Tibial nerve (tissue), 4 donors: ENCODE data around the gene FBXL19. TPM values are rescaled to one million over a fixed set of nuclear protein-coding genes. Genes with fewer than 3 reads are reported as not detected.

Experiments used
- DNase-seq, 2 donors: peaks; one replicate each; pipeline ENCODE4 v3.0.0-alpha.2; 2019; ENCODE audit warnings: low spot score in 2 of 2
- H3K27ac ChIP-seq, 4 donors: fragments of 200-600 bp; sonication (generic) in 3 of 4; one replicate each; pipeline ENCODE4 v1.5.1; 2017 to 2019; ENCODE audit warnings: mild to moderate bottlenecking in 1 of 4
- H3K27me3 ChIP-seq, 2 donors: fragments of 200-600 bp; sonication (generic) in 1 of 2; one replicate each; pipeline versions ENCODE4 v1.5.1 to v1.6.0; 2017 to 2019
- H3K36me3 ChIP-seq, 3 donors: fragments of 200-600 bp; sonication (generic); one replicate each; pipeline ENCODE4 v1.5.1; 2018 to 2019
- H3K4me1 ChIP-seq, 4 donors: fragments of 200-600 bp; sonication (generic) in 3 of 4; one replicate each; pipeline ENCODE4 v1.5.1; 2017 to 2019
- H3K4me3 ChIP-seq, 4 donors: fragments of 200-600 bp; sonication (generic) in 3 of 4; one replicate each; pipeline ENCODE4 v1.5.1; 2017 to 2019; ENCODE audit warnings: mild to moderate bottlenecking in 1 of 4, moderate library complexity in 1 of 4
- H3K9me3 ChIP-seq, 4 donors: fragments of 200-600 bp; sonication (generic) in 3 of 4; one replicate each; pipeline ENCODE4 v1.5.1; 2017 to 2019
- CTCF ChIP-seq, 5 experiments: fragments of 200-600 bp in 3 of 5; fragments of 450-650 bp in 2 of 5; sonication (generic) in 3 of 5; IDR thresholded peaks; one replicate each; pipeline ENCODE4 v1.5.1; 2016 to 2019; ENCODE audit warnings: antibody characterized with exemption in 5 of 5, mild to moderate bottlenecking in 3 of 5, moderate library complexity in 2 of 5
- EP300 ChIP-seq, 2 donors: sonication (generic); formaldehyde crosslinking; IDR thresholded peaks; one replicate each; pipeline ENCODE4 v1.6.1; 2017; ENCODE audit warnings: antibody characterized with exemption in 2 of 2, mild to moderate bottlenecking in 1 of 2
- POLR2A ChIP-seq, 2 donors: fragments of 450-650 bp; IDR thresholded peaks; one replicate each; pipeline ENCODE4 v1.6.1; 2017; ENCODE audit warnings: antibody characterized with exemption in 2 of 2, mild to moderate bottlenecking in 2 of 2, moderate library complexity in 2 of 2
- WGBS, 2 donors: methylation state at CpG; one replicate each; pipeline ENCODE4 v1.1.5; 2018; 5-methylcytosine and 5-hydroxymethylcytosine counted together
- total RNA-seq, 4 donors: library from RNA; depleted of rRNA; stranded (reverse); fragments of >200 nt; gene quantifications; one replicate each; pipeline ENCODE4 v1.1.0, GENCODE V29; 2016

FBXL19 gene, protein sequence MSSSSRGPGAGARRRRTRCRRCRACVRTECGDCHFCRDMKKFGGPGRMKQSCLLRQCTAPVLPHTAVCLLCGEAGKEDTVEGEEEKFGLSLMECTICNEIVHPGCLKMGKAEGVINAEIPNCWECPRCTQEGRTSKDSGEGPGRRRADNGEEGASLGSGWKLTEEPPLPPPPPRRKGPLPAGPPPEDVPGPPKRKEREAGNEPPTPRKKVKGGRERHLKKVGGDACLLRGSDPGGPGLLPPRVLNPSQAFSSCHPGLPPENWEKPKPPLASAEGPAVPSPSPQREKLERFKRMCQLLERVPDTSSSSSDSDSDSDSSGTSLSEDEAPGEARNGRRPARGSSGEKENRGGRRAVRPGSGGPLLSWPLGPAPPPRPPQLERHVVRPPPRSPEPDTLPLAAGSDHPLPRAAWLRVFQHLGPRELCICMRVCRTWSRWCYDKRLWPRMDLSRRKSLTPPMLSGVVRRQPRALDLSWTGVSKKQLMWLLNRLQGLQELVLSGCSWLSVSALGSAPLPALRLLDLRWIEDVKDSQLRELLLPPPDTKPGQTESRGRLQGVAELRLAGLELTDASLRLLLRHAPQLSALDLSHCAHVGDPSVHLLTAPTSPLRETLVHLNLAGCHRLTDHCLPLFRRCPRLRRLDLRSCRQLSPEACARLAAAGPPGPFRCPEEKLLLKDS
- total RNA-seq, result 10 to 100 TPM in 3 of 4 donors, 1 to 10 TPM in 1; 7.4 to 25.8 (median 16.7) TPM

DNA sequence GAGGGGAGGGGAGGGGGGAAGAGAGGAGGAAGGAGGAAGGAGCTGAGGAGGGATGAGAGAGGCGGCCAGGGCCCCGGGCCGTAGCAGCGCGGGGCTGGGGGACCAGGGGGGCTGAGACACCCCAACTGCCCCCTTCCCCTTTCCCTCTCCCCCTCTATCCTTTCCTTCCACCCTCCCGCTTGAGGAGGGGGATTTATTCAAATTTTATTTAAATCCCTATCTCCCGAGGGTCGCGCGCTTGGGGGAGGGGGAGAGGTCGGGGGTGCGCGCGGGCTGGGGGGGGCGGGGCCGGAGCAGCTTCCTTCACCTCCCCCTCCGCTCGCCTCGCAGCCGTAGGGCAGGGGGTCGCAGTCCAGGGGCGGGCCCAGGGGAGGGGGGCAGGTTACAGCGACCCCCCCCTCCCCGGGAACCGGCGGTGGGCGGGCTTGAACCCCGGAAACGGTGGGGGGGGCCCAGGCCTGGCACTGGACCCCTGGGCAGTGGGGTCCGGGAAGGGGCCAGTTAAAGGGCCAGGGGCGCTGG is at the start of gene FBXL19:
Gene FBXL19 (plus strand): TSS at position 19 of the 522 bp plus-strand sequence. CDS start 2,183 bp downstream, outside the sequence.
- Histone ChIP-seq H3K27ac (peak within 1 kb of the TSS; percentile 90 to 98 (median 98)), H3K9me3 (no peaks in the 10 kb centered on the region), H3K4me3 (peak within 1 kb of the TSS; percentile 56 to 93 (median 81)), H3K4me1 (peaks cover 0 to 35% (median 4%) of the 10 kb centered on the region in 4 donors), H3K36me3 (peaks cover 0 to 35% (median 0%) of the 10 kb centered on the region in 3 donors), H3K27me3 (no peaks in the 10 kb centered on the region)
- peak in 1 of 2 donors; percentile 36 for DNase-seq
- WGBS, 2 donors, result 1 to 2% methylated on average over 22 to 26 of the region's 31 CpGs
- TF ChIP-seq EP300 (IDR thresholded peaks at IDR 0.05) (no peak), POLR2A (IDR thresholded peaks at IDR 0.05) (no peak), CTCF (IDR thresholded peaks at IDR 0.05) (no peak)

- Histone ChIP-seq H3K4me1 (peaks cover 0 to 33% (median 20%) of the 10 kb centered on the region in 4 donors), H3K27me3 (no peaks in the 10 kb centered on the region), H3K27ac (peak overlapping the region; percentile 10 to 92 (median 88)), H3K9me3 (no peaks in the 10 kb centered on the region), H3K4me3 (peak overlapping the region; percentile 57 to 97 (median 77)), H3K36me3 (peaks cover 0 to 16% (median 0%) of the 10 kb centered on the region in 3 donors)
- no peak for TF ChIP-seq POLR2A (IDR thresholded peaks at IDR 0.05)
- TF ChIP-seq CTCF (IDR thresholded peaks at IDR 0.05), result no peak
- TF ChIP-seq EP300 (IDR thresholded peaks at IDR 0.05), result no peak
- no peak for DNase-seq
- 21 to 22% methylated on average over 23 of the region's 23 CpGs for WGBS, 2 donors
Measured at GRCh38 chr16:30874244-30874820, 49.0 kb upstream of the FBXL19 start.

- H3K4me1 ChIP-seq, result peaks cover 0 to 33% (median 20%) of the 10 kb centered on the region in 4 donors
- no peaks in the 10 kb centered on the region for H3K9me3 ChIP-seq
- no peaks in the 10 kb centered on the region for H3K27me3 ChIP-seq
- peak overlapping the region; percentile 10 to 92 (median 88) for H3K27ac ChIP-seq
- WGBS, 2 donors, result 0 to 1% methylated on average over 68 to 73 of the region's 85 CpGs
- peak in 1 of 5 experiments; percentile 33 for TF ChIP-seq CTCF (IDR thresholded peaks at IDR 0.05)
- TF ChIP-seq EP300 (IDR thresholded peaks at IDR 0.05), result peak; percentile 52 to 91
- TF ChIP-seq POLR2A (IDR thresholded peaks at IDR 0.05), result peak; percentile 20 to 81
- peaks cover 0 to 21% (median 0%) of the 10 kb centered on the region in 3 donors for H3K36me3 ChIP-seq
- H3K4me3 ChIP-seq, result peak overlapping the region; percentile 57 to 97 (median 77)
- peak; percentile 73 to 76 for DNase-seq
Measured at GRCh38 chr16:30874821-30875717, 48.3 kb upstream of the FBXL19 start.

DNA sequence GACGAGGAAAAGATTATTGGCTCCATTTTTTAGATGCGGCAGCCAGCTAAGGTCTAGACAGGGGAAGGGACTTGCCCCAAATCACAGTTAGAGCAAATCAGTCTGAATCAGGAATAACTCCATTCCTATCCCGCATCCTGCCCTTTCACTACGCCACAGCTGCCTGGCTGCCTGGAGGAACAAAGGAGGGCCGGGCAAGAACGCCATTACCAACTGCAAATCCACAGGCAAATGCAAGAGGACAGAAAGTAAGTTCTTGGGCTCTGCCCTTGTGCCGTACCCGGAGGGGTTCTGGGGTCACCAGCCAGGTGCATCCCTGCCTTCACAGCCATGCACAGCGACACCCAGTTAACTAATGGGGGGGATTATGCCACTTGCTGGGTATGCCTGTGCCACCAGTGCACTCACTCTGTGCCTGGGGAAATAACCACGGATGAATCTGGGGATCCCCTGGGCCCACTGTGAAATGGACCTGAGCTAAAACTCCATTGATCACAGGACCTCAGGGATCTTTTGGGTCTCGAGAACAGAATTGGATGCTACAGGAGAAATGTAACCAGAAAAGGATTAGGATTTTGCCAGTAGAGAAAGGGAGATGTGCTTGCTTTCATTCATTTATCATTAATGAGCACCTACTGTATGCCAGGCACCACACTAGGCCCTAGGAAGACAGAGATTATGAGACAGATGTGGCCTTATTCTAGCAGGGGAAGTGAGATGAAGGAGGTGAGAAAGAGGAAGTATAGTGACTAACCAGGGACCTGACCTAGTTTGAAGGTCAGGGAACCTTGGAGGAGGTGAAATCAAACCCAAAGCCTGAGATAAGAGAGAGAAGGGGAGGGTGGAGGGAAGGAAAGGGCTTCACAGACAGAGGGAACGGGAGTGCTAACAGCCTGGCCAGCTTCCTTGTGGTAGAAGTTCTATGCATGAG is 47.2 kb upstream of the FBXL19 start:
- Histone ChIP-seq H3K4me3 (peak overlapping the region; percentile 57 to 97 (median 77)), H3K9me3 (no peaks in the 10 kb centered on the region), H3K27ac (peak overlapping the region; percentile 10 to 92 (median 88)), H3K27me3 (no peaks in the 10 kb centered on the region), H3K4me1 (peaks cover 0 to 33% (median 20%) of the 10 kb centered on the region in 4 donors), H3K36me3 (peaks cover 0 to 29% (median 0%) of the 10 kb centered on the region in 3 donors)
- TF ChIP-seq POLR2A (IDR thresholded peaks at IDR 0.05) (no peak), CTCF (IDR thresholded peaks at IDR 0.05) (no peak), EP300 (IDR thresholded peaks at IDR 0.05) (no peak)
- no peak for DNase-seq
- WGBS, 2 donors, result 4 to 11% methylated on average over 12 of the region's 12 CpGs
